PC-9 (cell line): Measurements from ENCODE around the gene ATRNL1. TPM values are rescaled to one million over a fixed set of nuclear protein-coding genes. Genes with fewer than 3 reads are reported as not detected.

Source experiments
- BruUV-seq: library from RNA; stranded (reverse); fragments of 400-500 nt; replicated peaks from 2 replicates; lab custom pipeline; 2021; lab: Mats Ljungman, UMichigan
- CTCF ChIA-PET: fragments of 300-600 bp; sonication (Branson Sonifier 250); formaldehyde crosslinking; loops from one replicate; lab custom pipeline; 2022; ENCODE audit warnings: antibody characterized with exemption; lab: Charles Lee
- POLR2A ChIA-PET: fragments of 300-600 bp; sonication (Branson Sonifier 250); formaldehyde crosslinking; loops from one replicate; lab custom pipeline; 2022; ENCODE audit warnings: antibody characterized with exemption; ENCODE audit not compliant: unreplicated experiment; lab: Charles Lee
- DNase-seq, 2 experiments: peaks; one replicate each; pipeline versions ENCODE4 v3.0.0 to v3.0.0-alpha.2; 2015 to 2022; ENCODE audit warnings: mixed read lengths in 1 of 2
- H2AFZ ChIP-seq: fragments of 200-600 bp; sonication (generic); 2 replicates; pipeline ENCODE4 v1.8.1; 2017; ENCODE audit warnings: antibody characterized with exemption
- H3F3A ChIP-seq: fragments of 200-600 bp; sonication (generic); 2 replicates; pipeline ENCODE4 v1.8.1; 2017; ENCODE audit warnings: antibody characterized with exemption, mild to moderate bottlenecking, low read depth; ENCODE audit not compliant: insufficient read depth
- H3K27ac ChIP-seq: fragments of 200-600 bp; sonication (generic); 2 replicates; pipeline ENCODE4 v1.6.1; 2016; ENCODE audit warnings: mixed run types
- H3K27me3 ChIP-seq: fragments of 200-600 bp; sonication (generic); 2 replicates; pipeline ENCODE4 v1.6.1; 2016; ENCODE audit warnings: low read depth, mixed run types; ENCODE audit not compliant: insufficient read depth
- H3K36me3 ChIP-seq: fragments of 200-600 bp; sonication (generic); 2 replicates; pipeline ENCODE4 v1.6.1; 2016; ENCODE audit warnings: low read depth, mixed run types
- H3K4me1 ChIP-seq: fragments of 200-600 bp; sonication (generic); replicated peaks from 2 replicates; pipeline ENCODE4 v1.6.1; 2016; ENCODE audit warnings: mixed run types; ENCODE audit not compliant: insufficient read depth
- H3K4me2 ChIP-seq: fragments of 200-600 bp; sonication (generic); 2 replicates; pipeline ENCODE4 v1.6.1; 2017; ENCODE audit warnings: mixed run types
- H3K4me3 ChIP-seq: fragments of 200-600 bp; sonication (generic); 2 replicates; pipeline ENCODE4 v1.6.1; 2016; ENCODE audit warnings: mixed run types
- H3K79me2 ChIP-seq: fragments of 200-600 bp; sonication (generic); 2 replicates; pipeline ENCODE4 v1.6.1; 2017; ENCODE audit warnings: low read depth, mixed run types
- H3K9me2 ChIP-seq: fragments of 200-600 bp; sonication (generic); 2 replicates; pipeline ENCODE4 v1.8.1; 2017; ENCODE audit warnings: mild to moderate bottlenecking; ENCODE audit not compliant: insufficient read depth
- H3K9me3 ChIP-seq: fragments of 200-600 bp; sonication (generic); 2 replicates; pipeline ENCODE4 v1.8.1; 2016; ENCODE audit warnings: low read depth; ENCODE audit not compliant: insufficient read depth
- H4K20me1 ChIP-seq: fragments of 200-600 bp; sonication (generic); 2 replicates; pipeline ENCODE4 v1.8.1; 2017; ENCODE audit not compliant: insufficient read depth
- EZH2 ChIP-seq: fragments of 200-600 bp; sonication (generic); IDR thresholded peaks from 2 replicates; pipeline ENCODE4 v1.8.0; 2017; ENCODE audit warnings: antibody characterized with exemption, low read depth
- intact Hi-C: fragments of 100-400 bp; cut with micrococcal nuclease; formaldehyde crosslinking; loops from one replicate; pipeline ENCODE4 v1.10.0; 2022; ENCODE audit not compliant: unreplicated experiment
- total RNA-seq: library from RNA; stranded (reverse); gene quantifications from 2 replicates; pipeline ENCODE4 v1.2.3, GENCODE V29; 2021
- TF ChIP-seq, protein P1 (sequence below): fragments of 200-600 bp; sonication (generic); conservative IDR thresholded peaks from 2 replicates; pipeline ENCODE4 v1.6.1; 2017; ENCODE audit warnings: mixed run types, antibody characterized with exemption, mild to moderate bottlenecking, moderate library complexity

Gene ATRNL1
- total RNA-seq, 1 experiment from 2014 or later, result not detected

- DNase-seq, result no peak
- BruUV-seq, result no TSS peak
- no peaks in the 10 kb centered on the region for H4K20me1 ChIP-seq
- CTCF ChIA-PET, result no interaction called here
- H3K27ac ChIP-seq, result no peak overlapping the region
- H3K9me3 ChIP-seq, result no peaks in the 10 kb centered on the region
- intact Hi-C loops, result no loop called here
- H3K4me2 ChIP-seq, result no peak overlapping the region
- no peaks in the 10 kb centered on the region for H3F3A ChIP-seq
- H3K4me1 ChIP-seq, result no peaks in the 10 kb centered on the region
- H3K9me2 ChIP-seq, result no peaks in the 10 kb centered on the region
- TF ChIP-seq EZH2, result no peak
- TF ChIP-seq, protein P1, sequence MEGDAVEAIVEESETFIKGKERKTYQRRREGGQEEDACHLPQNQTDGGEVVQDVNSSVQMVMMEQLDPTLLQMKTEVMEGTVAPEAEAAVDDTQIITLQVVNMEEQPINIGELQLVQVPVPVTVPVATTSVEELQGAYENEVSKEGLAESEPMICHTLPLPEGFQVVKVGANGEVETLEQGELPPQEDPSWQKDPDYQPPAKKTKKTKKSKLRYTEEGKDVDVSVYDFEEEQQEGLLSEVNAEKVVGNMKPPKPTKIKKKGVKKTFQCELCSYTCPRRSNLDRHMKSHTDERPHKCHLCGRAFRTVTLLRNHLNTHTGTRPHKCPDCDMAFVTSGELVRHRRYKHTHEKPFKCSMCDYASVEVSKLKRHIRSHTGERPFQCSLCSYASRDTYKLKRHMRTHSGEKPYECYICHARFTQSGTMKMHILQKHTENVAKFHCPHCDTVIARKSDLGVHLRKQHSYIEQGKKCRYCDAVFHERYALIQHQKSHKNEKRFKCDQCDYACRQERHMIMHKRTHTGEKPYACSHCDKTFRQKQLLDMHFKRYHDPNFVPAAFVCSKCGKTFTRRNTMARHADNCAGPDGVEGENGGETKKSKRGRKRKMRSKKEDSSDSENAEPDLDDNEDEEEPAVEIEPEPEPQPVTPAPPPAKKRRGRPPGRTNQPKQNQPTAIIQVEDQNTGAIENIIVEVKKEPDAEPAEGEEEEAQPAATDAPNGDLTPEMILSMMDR, result no peak
- no peaks in the 10 kb centered on the region for H3K36me3 ChIP-seq
- no peaks in the 10 kb centered on the region for H3K79me2 ChIP-seq
- no peak overlapping the region for H2AFZ ChIP-seq
- POLR2A ChIA-PET, result no interaction called here
- H3K4me3 ChIP-seq, result no peak overlapping the region
- no peaks in the 10 kb centered on the region for H3K27me3 ChIP-seq
Observed at GRCh38 chr10:115935731-115936130, 842.6 kb downstream of the ATRNL1 start.

- H3F3A ChIP-seq, result no peaks in the 10 kb centered on the region
- H3K27ac ChIP-seq, result no peak overlapping the region
- no peak overlapping the region for H3K4me2 ChIP-seq
- no peak for DNase-seq
- no peak overlapping the region for H2AFZ ChIP-seq
- no peak overlapping the region for H3K4me3 ChIP-seq
- TF ChIP-seq EZH2, result no peak
- TF ChIP-seq, protein P1, result no peak
- no peaks in the 10 kb centered on the region for H3K9me3 ChIP-seq
- no TSS peak for BruUV-seq
- ChIA-PET CTCF (no interaction called here), POLR2A (no interaction called here)
- no peaks in the 10 kb centered on the region for H4K20me1 ChIP-seq
- intact Hi-C loops, result no loop called here
- H3K9me2 ChIP-seq, result no peaks in the 10 kb centered on the region
- no peaks in the 10 kb centered on the region for H3K79me2 ChIP-seq
- H3K4me1 ChIP-seq, result no peaks in the 10 kb centered on the region
- H3K27me3 ChIP-seq, result no peaks in the 10 kb centered on the region
- no peaks in the 10 kb centered on the region for H3K36me3 ChIP-seq
Observed at GRCh38 chr10:115936926-115937767, 844.0 kb downstream of the ATRNL1 start.

- no peaks in the 10 kb centered on the region for H3K79me2 ChIP-seq
- no peak for DNase-seq
- H3K4me2 ChIP-seq, result no peak overlapping the region
- intact Hi-C loops, result no loop called here
- H3K9me2 ChIP-seq, result no peaks in the 10 kb centered on the region
- H2AFZ ChIP-seq, result no peak overlapping the region
- H4K20me1 ChIP-seq, result no peaks in the 10 kb centered on the region
- ChIA-PET CTCF (no interaction called here), POLR2A (no interaction called here)
- TF ChIP-seq, protein P1, result no peak
- TF ChIP-seq EZH2, result no peak
- no peaks in the 10 kb centered on the region for H3K4me1 ChIP-seq
- H3K4me3 ChIP-seq, result no peak overlapping the region
- H3K36me3 ChIP-seq, result no peaks in the 10 kb centered on the region
- no peaks in the 10 kb centered on the region for H3F3A ChIP-seq
- H3K9me3 ChIP-seq, result no peaks in the 10 kb centered on the region
- H3K27ac ChIP-seq, result no peak overlapping the region
- H3K27me3 ChIP-seq, result no peaks in the 10 kb centered on the region
- BruUV-seq, result no TSS peak
Observed at GRCh38 chr10:115937768-115938056, 844.5 kb downstream of the ATRNL1 start.
